HL-60/S4 treated with retinoic acid at 250 ng/mL for 4 days and 3 days (cell line): ENCODE measurements around the gene YEATS4.

Source experiments
- in situ Hi-C: fragments of 300-500 bp; cut with MboI; formaldehyde crosslinking; loops from 2 replicates; pipeline ENCODE4 v1.7.0; 2022; ENCODE audit warnings: low sequenced_read_pairs

The YEATS4 gene

DNA sequence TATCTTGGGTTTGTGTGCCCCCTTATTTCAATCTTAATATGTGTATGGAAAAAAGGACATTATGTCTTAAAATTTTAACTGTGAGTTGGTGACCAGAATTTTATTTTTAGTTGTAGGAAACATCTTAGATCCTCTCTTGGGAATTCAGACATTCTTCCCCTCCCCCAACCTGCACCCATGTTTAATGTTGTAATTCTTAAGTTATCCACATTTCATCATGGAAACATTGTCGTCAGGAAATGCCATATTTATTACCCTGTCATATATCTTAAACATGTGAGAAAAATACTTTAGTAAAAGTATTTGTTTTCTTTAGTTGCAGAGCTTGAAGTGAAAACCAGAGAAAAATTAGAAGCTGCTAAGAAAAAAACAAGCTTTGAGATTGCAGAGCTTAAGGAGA, 30.3 kb downstream of the YEATS4 start:
- in situ Hi-C loops, result no loop called here

DNA sequence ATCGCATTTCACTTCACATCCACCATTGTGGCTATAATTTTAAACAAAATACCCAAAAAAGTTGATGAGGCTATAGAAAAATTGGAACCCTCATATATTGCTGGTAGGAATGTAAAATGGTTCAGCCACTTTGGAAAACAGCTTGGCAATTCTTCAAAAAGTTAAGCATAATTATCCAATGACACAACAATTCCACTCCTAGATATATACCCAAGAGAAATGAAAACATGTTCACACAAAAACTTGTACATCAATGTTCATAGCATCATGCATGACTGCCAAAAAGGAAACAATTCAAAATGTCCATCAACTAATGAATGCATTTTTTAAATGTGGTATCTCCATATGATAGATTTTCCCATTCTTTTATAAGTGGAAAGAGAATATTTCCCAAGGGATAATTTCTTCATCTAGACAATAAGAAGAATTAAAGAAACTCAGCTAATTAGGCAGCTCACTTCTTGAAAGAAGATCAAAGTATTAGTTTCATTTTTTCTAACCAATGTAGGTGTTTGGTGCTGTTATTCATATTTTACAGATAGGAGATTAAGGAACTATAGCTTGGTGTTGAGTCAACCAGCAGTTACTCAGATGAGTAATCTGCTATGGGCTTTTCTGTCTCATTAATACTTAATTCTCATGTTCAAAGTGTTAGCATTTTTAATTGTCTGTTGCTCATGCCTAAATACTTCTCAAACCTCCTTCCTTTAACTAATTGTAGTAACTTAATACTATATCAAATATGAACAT, 32.8 kb downstream of the YEATS4 start:
- in situ Hi-C loops, result no loop called here

DNA sequence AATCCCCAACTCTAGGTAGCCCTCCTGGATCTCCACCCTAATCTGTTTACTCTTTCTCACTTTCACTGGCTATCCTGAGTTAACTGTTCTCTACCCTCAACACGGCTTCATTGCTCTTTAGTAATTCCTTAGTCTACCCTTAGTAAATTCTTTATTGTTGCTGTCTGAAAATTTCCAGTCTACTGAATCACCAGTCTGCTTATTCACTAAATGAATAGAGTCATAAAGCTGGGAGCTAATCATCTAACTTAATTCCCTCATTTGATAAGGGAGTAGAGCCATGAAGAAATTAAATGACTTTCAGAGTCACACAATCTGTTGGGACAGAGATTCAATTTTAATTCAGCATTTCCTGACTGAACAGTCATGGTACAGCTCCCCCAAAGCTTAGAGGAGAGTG, 36.5 kb downstream of the YEATS4 start:
- in situ Hi-C loops, result no loop called here

DNA sequence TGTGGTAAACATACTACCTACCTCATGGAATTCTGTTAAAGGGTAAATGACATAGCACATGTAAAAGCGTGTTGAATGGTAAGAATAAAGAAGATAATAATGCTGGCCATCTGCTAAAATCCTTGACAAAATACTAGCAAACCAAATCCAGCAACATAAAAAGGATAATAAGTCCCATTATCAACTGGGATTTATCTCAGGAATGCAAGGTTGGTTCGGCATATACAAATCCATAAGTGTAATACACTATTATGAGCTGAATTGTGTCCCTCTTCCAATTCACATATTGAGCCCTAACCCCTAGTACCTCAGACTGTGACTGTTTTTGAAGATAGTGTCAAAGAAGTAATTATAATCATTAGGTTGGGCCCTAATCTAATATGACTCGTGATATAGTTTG, 37.4 kb downstream of the YEATS4 start:
- in situ Hi-C loops, result no loop called here

DNA sequence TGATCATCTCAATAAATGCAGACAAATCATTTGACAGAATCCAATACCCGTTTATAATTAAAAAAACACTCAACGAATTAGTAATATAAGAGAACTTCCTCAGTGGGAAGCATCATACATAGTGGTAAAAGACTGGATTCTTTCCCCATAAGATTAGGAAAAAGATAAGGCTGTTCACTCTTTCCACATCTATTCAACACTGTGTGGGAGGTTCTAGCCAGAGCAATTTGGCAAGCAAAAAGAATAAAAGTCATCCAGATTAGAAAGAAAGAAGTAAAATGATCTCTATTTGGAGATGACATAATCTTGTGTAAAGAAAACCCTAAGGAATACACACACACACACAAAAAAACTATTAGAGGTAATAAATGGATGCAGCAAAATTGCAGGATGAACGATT, 38.4 kb downstream of the YEATS4 start:
- in situ Hi-C loops, result no loop called here

DNA sequence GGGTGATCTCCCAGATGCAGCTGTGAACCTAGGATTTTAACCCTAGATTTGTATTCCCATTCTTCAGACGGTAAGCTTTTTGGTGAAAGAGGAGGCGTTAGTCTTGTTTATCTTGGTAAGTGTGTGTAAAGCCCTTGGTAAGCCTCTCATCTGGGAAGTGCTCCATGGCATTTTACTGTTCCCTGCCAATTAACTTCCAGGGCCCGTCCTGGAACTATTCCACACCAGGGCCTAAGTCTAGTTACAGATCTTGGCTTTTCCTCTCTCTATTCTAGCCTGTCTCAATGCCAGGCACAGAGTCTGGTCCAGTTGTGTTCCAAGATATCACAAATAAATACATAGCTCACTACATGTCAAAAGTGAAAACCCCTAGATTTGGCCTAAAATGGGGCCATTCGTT, 42.4 kb downstream of the YEATS4 start:
- in situ Hi-C loops, result no loop called here

DNA sequence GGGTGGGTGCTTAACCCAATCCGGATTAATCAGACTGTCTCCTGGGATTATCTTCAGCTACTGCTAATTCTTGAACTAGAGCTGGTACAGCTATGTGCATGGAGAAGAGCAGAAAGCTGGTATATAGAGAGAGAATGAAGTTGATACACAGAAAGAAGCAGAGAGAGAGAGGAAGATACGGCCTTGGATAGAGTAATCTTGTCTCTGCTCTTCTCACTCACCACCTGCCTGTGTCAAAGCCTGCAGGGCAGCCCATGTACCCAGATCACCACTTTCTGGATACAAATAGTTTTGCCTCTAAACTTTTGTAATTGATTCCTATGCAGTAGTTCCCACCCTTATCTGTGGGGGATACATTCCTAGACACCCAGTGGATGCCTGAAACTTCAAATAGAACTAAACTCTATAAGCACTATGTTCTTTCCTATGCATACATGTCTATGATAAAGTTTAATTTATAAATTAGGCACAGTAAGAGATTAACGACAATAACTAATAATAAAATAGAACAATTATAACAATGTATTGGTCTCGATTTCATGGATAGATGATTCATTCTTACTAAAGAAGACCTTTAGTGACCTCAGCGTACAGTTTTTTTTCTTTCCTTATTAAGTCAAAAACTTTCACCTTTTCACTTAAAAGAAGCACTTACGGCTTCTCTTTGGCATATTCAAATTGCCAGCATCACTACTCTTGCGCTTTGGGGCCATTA, 45.5 kb downstream of the YEATS4 start:
- in situ Hi-C loops, result no loop called here

DNA sequence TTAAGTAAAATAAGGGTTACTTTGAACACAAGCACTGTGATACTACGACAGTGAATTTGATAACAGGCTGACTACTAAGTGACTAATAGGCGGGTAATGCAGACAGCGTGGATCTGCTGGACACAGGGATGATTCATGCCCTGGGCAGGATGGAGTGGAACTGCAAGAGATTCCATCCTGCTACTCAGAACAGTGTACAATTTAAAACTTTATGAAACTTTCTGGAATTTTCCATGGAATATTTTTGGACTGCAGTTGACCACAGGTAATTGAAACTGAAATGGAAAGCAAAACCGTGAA, 46.0 kb downstream of the YEATS4 start:
- in situ Hi-C loops, result no loop called here

DNA sequence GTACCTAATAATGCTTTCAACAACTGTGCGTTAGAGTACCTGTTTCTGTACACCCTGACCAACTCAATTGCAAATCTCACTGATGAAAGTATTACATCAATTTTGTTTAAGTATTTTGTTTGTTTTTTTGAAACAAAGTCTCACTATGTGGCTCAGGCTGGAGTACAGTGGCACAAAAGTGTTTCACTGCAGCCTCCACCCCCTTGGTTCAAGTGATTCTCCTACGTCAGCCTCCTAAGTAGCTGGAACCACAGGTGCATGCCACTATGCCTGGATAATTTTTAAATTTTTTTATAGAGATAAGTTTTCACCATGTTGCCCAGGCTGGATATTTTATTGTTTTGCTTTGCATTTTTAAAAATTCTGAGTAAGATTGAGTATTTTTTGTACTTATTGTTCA, 46.7 kb downstream of the YEATS4 start:
- in situ Hi-C loops, result no loop called here

DNA sequence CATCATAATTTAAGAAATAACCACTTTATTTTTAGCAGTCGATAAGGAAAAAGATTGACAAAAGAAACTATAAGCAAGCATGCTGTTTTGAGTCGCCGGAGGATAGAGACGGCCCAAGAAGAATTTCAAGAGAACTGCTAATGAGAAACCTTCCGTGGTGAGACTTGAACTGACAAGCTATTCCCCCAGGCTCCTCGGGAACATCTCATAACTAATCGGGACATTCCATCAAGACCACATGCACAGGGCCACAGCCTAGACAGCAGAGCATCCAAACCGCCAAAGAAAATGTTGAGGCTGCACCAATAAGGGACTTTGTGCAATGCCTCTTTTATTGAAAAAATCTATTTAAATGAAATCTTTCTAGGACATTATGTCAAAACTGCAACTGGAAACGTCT, 51.0 kb downstream of the YEATS4 start:
- in situ Hi-C loops, result no loop called here

DNA sequence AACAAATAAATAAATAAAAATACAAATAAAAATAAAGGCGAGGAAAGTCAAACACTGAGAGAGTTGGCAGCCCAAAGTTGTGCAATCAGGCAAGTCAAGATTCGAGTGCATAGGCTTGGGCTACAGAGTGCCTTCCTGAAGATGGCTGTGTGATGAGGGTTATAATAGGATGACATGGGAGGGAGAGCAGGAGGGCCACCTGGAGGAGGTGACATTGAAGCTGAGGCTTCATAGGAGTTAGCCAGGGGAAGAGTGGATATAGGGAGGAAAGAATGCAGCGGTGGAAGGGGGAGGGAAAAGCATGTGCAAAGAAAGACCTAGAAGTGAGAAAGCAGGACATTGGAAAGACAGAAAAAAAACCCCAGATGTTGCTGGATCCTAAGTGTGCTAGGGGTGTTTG, 53.1 kb downstream of the YEATS4 start:
- in situ Hi-C loops, result no loop called here

DNA sequence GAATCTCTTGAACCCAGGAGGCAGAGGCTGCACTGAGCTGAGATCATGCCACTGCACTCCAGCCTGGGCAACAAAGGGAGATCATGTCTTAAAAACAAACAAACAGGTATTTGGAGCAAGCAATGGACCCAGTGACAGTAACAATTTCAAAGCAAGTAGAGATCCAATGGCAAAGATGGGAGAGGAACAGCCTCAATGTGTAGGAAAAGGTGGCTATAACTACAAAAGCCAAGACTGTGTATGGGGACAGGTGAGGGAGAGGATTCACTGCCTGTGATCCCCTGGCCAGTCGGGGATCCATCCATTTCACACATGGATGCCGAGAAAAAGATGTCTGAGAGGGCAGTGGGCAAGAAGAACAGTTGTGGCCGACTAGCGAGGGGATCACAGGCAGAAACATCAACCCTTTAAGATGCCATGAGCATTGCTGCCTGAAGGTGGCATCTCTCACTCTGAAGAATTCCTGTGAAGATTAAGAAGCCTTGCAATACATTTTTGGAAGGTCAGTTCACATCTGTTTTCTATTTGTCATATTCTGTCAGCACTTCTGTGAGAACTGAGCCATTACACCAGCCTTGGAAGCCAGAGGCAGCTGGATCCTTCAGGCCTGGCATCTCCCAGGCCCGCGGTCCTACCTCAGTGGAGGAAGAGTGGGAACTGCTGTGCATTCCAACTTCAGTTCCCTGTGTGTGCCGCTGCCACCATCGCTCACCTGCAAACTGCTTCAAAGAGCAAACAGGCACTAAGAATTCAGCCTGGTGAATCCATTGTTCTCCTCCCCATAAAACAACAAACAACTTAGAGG, 56.1 kb downstream of the YEATS4 start:
- in situ Hi-C loops, result no loop called here

DNA sequence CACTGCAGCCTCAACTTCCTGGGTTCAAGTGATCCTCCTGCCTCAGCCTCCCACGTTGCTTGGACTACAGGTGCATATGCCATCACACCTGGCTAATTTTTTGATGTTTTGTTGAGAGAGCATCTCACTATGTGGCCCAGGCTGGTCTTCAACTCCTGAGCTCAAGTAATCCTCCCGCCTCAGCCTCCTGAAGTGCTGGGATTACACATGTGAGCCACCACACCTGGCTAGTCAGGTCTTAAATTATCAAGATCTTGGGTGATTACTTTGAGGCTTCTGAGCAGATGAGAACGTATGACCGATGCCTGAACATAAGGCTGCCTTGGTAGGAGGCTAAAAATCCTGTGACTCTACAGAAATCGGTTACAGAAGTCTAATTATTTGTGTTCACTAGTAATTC, 57.7 kb downstream of the YEATS4 start:
- in situ Hi-C loops, result no loop called here

DNA sequence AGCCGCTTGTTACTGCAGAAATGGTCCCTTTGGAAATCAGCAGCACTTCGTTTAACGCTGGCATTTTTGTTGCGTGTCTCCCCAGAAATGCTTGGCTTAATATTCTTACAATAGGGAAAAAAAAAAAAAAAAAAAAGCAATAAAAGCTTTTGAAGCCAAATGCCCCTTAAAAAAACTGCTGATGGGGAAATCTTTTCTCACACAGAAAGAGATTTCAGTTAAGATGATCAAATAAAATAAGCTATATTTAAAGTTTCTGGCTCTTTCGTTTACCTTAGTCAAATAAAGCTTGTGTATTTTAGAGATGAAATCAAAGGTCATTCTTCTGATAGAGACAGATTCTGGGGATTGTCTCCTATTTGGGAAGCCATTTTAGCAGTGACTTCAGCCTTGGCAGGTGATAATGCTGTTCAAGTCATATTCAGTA, 58.2 kb downstream of the YEATS4 start:
- in situ Hi-C loops, result no loop called here

DNA sequence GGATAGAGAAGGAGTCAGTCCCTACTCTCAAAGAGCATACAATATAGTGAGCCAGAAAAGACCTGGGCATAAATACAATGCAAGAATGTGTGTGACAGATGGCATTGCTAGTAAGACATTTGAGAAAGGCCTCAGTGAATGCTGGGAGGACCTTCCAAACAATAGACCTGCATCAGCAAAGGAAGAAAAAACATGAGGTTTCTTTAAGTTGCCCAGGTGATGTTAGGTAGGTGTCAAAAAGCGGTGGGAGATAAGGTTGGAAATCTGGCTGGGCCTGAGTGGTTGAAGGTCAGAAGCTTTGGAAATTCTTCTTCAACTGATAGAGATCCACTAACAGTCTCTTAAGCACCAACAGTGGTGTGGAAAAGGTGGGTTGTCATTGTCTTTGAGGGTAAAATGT, 60.2 kb downstream of the YEATS4 start:
- in situ Hi-C loops, result no loop called here

DNA sequence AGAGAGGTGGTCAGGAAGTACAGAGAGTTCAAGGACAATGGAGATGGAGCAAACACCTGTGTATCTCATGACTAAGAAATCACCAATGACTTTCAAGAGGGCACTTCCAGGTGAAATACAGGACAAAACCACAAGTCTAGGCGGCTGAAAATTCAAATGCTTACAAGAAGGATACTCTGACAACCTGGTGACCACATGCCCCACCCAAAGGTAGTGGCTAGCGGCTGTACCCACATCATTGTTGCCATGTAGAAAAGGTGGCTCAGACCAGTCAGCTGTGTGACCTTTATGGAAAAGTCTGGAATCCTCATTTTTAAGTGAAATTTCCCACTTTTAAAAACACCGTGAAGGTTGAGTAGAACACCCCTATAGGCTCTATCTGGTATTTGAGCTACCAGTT, 62.0 kb downstream of the YEATS4 start:
- in situ Hi-C loops, result no loop called here

DNA sequence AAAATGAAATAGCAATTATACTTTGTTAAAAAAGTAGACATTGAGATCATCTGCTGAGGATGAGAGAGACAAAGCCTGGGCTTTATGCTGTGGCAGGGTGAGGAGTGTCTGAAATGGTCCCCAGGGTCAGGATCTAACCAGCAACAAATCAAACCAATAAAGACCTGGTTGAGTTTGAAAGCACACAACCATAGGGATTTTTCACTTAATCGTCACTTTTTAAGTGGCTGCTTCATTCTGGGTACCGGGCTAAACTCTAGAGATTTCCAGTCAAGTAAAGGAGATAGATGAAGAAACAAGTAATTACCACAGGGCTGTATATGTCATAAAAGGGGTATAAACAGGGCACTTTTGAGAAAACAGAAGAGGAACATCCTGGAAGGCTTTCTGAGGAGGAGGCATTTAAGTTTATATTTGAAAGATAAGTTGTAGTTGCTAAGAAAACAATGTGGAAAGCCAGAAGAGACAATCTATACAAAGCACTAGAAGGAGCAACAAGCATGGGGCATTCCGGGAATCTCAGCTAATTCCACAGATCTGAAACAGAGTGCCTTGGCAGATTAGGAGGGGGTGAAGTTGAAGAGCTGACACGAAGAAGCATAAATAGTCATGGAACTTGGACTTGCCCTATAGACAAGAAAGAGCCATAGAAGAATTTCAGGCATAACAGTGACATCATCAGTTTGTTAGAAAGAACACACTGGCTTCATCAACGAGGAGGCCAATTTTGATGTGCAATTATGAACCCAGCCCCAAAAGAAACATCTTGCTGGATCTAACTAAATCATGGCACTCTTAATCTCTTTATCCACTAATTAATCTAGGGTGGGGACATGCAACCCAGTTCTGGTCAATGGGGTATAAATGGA, 63.7 kb downstream of the YEATS4 start:
- in situ Hi-C loops, result no loop called here

DNA sequence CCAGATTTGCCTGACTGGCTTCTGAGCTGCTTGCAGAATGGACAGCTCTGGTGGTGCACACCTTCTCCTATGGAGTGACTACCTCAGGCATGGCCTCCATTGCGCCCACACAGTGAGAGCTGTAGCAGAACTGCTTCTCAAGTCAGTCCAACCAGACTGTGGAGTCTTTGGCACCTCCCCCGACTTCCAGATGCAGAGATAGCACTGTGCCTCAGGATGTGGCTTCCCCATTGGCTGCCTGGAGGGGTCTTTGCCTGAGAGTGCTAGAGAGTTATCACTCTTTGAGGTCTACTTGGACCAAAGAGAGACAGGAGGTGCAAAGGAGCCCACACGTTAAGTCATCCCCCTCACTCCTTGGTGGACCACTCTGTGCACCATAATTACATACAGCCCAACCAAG, 65.9 kb downstream of the YEATS4 start:
- in situ Hi-C loops, result no loop called here

DNA sequence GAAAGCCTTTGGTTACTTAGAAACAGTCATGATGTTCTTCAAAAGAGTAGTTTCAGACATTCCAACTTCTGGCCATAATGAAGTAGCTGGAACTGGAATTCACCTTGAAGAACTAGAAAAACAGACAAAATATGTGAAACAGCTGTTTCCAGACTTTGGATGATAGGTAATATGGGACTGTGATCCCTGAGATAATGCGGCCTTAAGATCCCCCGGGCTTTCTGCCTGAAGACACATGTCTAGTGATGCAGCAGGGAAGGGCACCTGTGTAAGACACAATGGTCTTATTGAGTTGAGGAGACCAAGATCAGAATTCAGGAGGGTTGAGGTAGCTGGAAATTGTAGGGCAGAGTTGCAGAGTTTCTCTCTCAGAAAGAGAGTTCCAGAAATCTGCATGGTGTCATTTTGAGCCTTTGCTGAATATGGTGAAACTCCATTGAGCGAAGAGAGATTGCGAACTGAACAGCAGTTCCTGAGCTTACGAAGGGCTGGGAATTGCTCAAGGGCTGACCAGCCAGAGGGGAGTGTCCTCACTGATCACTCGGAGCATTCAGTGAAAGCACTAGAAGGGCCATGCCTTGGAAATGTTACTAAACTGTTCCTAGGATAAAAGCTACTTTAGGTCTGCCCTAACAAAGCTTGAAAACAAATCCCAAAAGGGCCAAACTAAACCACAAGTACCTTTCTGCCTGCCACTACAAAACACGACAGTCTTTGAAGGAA, 69.0 kb downstream of the YEATS4 start:
- in situ Hi-C loops, result no loop called here

DNA sequence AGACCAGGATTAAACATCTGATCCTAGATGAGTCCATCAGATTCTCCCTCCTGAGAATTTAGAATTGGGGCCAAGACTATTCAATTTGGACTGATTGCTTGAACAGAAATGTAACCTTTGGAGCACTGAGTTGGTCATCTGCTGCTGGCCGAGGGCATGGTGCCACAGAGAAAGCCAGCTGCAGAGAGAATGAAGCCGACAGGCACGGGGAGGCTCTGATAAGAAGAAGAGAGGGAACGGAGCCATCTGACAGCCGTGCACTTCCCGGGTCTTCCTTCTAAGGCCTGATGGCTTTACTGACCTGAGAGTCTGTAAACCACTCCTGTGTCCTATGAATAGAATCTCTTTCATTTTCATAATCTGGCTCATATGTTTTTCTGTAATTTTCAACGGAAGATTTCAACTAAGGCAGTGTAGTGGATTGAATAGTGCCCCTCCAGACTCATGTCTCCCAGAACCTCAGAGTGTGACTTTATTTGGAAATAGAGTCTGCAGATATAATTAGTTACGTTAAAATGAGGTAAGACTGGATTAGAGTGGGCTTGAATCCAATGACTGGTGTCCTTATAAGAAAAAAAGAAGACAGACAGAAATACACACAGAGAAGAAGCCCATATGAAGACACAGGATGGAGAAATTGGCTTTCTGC, 71.5 kb downstream of the YEATS4 start:
- in situ Hi-C loops, result no loop called here
